PC-9 (cell line): ENCODE measurements around the gene PNPLA7. TPM values are rescaled to one million over a fixed set of nuclear protein-coding genes. Genes with fewer than 3 reads are reported as not detected.

ENCODE experiments used
- BruUV-seq: library from RNA; stranded (reverse); fragments of 400-500 nt; replicated peaks from 2 replicates; lab custom pipeline; 2021; lab: Mats Ljungman, UMichigan
- CTCF ChIA-PET: fragments of 300-600 bp; sonication (Branson Sonifier 250); formaldehyde crosslinking; loops from one replicate; lab custom pipeline; 2022; ENCODE audit warnings: antibody characterized with exemption; lab: Charles Lee
- POLR2A ChIA-PET: fragments of 300-600 bp; sonication (Branson Sonifier 250); formaldehyde crosslinking; loops from one replicate; lab custom pipeline; 2022; ENCODE audit warnings: antibody characterized with exemption; ENCODE audit not compliant: unreplicated experiment; lab: Charles Lee
- DNase-seq, 2 experiments: peaks; one replicate each; pipeline versions ENCODE4 v3.0.0 to v3.0.0-alpha.2; 2015 to 2022; ENCODE audit warnings: mixed read lengths in 1 of 2
- H2AFZ ChIP-seq: fragments of 200-600 bp; sonication (generic); 2 replicates; pipeline ENCODE4 v1.8.1; 2017; ENCODE audit warnings: antibody characterized with exemption
- H3F3A ChIP-seq: fragments of 200-600 bp; sonication (generic); 2 replicates; pipeline ENCODE4 v1.8.1; 2017; ENCODE audit warnings: antibody characterized with exemption, mild to moderate bottlenecking, low read depth; ENCODE audit not compliant: insufficient read depth
- H3K27ac ChIP-seq: fragments of 200-600 bp; sonication (generic); 2 replicates; pipeline ENCODE4 v1.6.1; 2016; ENCODE audit warnings: mixed run types
- H3K27me3 ChIP-seq: fragments of 200-600 bp; sonication (generic); 2 replicates; pipeline ENCODE4 v1.6.1; 2016; ENCODE audit warnings: low read depth, mixed run types; ENCODE audit not compliant: insufficient read depth
- H3K36me3 ChIP-seq: fragments of 200-600 bp; sonication (generic); 2 replicates; pipeline ENCODE4 v1.6.1; 2016; ENCODE audit warnings: low read depth, mixed run types
- H3K4me1 ChIP-seq: fragments of 200-600 bp; sonication (generic); replicated peaks from 2 replicates; pipeline ENCODE4 v1.6.1; 2016; ENCODE audit warnings: mixed run types; ENCODE audit not compliant: insufficient read depth
- H3K4me2 ChIP-seq: fragments of 200-600 bp; sonication (generic); 2 replicates; pipeline ENCODE4 v1.6.1; 2017; ENCODE audit warnings: mixed run types
- H3K4me3 ChIP-seq: fragments of 200-600 bp; sonication (generic); 2 replicates; pipeline ENCODE4 v1.6.1; 2016; ENCODE audit warnings: mixed run types
- H3K79me2 ChIP-seq: fragments of 200-600 bp; sonication (generic); 2 replicates; pipeline ENCODE4 v1.6.1; 2017; ENCODE audit warnings: low read depth, mixed run types
- H3K9me2 ChIP-seq: fragments of 200-600 bp; sonication (generic); 2 replicates; pipeline ENCODE4 v1.8.1; 2017; ENCODE audit warnings: mild to moderate bottlenecking; ENCODE audit not compliant: insufficient read depth
- H3K9me3 ChIP-seq: fragments of 200-600 bp; sonication (generic); 2 replicates; pipeline ENCODE4 v1.8.1; 2016; ENCODE audit warnings: low read depth; ENCODE audit not compliant: insufficient read depth
- H4K20me1 ChIP-seq: fragments of 200-600 bp; sonication (generic); 2 replicates; pipeline ENCODE4 v1.8.1; 2017; ENCODE audit not compliant: insufficient read depth
- EZH2 ChIP-seq: fragments of 200-600 bp; sonication (generic); IDR thresholded peaks from 2 replicates; pipeline ENCODE4 v1.8.0; 2017; ENCODE audit warnings: antibody characterized with exemption, low read depth
- intact Hi-C: fragments of 100-400 bp; cut with micrococcal nuclease; formaldehyde crosslinking; loops from one replicate; pipeline ENCODE4 v1.10.0; 2022; ENCODE audit not compliant: unreplicated experiment
- total RNA-seq: library from RNA; stranded (reverse); gene quantifications from 2 replicates; pipeline ENCODE4 v1.2.3, GENCODE V29; 2021
- TF ChIP-seq, protein P1 (sequence below): fragments of 200-600 bp; sonication (generic); conservative IDR thresholded peaks from 2 replicates; pipeline ENCODE4 v1.6.1; 2017; ENCODE audit warnings: mixed run types, antibody characterized with exemption, mild to moderate bottlenecking, moderate library complexity

The PNPLA7 gene
- total RNA-seq, 1 experiment from 2014 or later: 1.9 TPM

DNA sequence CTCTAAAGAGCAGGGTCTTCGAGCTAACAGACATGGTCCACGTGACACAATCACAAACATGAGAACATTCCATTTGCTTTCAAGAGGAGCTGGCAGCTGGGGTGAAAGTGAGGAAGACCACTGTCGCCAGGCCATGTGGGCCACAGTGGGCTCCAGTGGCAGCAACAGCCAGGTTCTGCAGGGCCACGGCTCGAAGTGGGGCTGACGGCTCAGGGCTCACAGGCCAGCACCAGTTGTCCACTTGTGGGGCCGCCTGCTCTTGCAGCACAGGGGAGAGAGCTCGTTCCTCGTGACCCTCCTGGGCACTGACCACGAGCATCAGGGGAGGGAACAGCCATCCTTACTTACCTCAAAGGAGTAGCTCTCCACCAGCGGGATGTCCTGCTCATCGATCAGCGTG, 38.1 kb upstream of the PNPLA7 start:
- no TSS peak for BruUV-seq
- H3K27ac ChIP-seq: no peak overlapping the region
- peaks cover 12% of the 10 kb centered on the region for H4K20me1 ChIP-seq
- no peak for TF ChIP-seq EZH2
- TF ChIP-seq, protein P1, sequence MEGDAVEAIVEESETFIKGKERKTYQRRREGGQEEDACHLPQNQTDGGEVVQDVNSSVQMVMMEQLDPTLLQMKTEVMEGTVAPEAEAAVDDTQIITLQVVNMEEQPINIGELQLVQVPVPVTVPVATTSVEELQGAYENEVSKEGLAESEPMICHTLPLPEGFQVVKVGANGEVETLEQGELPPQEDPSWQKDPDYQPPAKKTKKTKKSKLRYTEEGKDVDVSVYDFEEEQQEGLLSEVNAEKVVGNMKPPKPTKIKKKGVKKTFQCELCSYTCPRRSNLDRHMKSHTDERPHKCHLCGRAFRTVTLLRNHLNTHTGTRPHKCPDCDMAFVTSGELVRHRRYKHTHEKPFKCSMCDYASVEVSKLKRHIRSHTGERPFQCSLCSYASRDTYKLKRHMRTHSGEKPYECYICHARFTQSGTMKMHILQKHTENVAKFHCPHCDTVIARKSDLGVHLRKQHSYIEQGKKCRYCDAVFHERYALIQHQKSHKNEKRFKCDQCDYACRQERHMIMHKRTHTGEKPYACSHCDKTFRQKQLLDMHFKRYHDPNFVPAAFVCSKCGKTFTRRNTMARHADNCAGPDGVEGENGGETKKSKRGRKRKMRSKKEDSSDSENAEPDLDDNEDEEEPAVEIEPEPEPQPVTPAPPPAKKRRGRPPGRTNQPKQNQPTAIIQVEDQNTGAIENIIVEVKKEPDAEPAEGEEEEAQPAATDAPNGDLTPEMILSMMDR: no peak
- peaks cover 18% of the 10 kb centered on the region for H3K79me2 ChIP-seq
- H3K4me1 ChIP-seq: peaks cover 13% of the 10 kb centered on the region
- ChIA-PET CTCF (interaction anchor here (0.8 kb wide), 1 partner anchor 30 kb away, joined by 3 read pairs; the partner anchor contains the start of gene EHMT1), POLR2A (interaction anchor here (0.5 to 0.6 kb wide), 3 partner anchors 19 to 365 kb away, joined by 3 to 17 read pairs (median 3); partner anchors contain the start of gene NRARP)
- peaks cover 8% of the 10 kb centered on the region; the same call in 1 of the 2 replicates for H3K36me3 ChIP-seq
- no peak overlapping the region for H3K4me3 ChIP-seq
- H3K9me2 ChIP-seq: no peaks in the 10 kb centered on the region
- intact Hi-C loops: no loop called here
- peak overlapping the region; percentile 91 for H3K4me2 ChIP-seq
- H3K9me3 ChIP-seq: no peaks in the 10 kb centered on the region
- H3K27me3 ChIP-seq: no peaks in the 10 kb centered on the region
- H2AFZ ChIP-seq: no peak overlapping the region
- DNase-seq: no peak
- H3F3A ChIP-seq: peaks cover 6% of the 10 kb centered on the region; the same call in 1 of the 2 replicates

DNA sequence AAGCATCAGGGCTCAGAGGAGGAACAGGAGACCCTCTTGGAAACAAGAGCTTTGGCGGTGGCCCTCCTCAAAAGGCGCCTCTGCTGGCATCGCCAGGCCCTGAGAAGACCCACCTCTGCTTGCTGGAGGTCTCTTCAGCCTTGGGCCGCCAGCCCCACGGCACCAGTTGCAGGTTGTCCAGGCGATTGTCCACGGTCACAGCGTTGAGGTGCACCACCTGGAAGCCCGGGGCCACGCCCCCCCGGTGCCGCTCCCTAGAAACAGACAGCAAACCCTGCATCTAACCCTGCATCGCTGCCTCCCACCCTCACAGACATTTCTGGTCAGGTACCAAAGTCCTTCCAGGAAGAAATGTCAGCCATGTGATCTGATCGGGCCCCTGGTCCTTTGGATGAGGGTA, 36.7 kb upstream of the PNPLA7 start:
- Histone ChIP-seq H3K4me3 (no peak overlapping the region), H3K4me1 (peaks cover 13% of the 10 kb centered on the region), H4K20me1 (peaks cover 12% of the 10 kb centered on the region), H3K79me2 (peaks cover 18% of the 10 kb centered on the region), H3K9me2 (no peaks in the 10 kb centered on the region), H3K27ac (no peak overlapping the region), H3F3A (peaks cover 17% of the 10 kb centered on the region; the same call in 1 of the 2 replicates), H2AFZ (no peak overlapping the region), H3K36me3 (peaks cover 11% of the 10 kb centered on the region; the same call in 1 of the 2 replicates), H3K4me2 (no peak overlapping the region), H3K9me3 (no peaks in the 10 kb centered on the region), H3K27me3 (no peaks in the 10 kb centered on the region)
- BruUV-seq: no TSS peak
- TF ChIP-seq, protein P1: no peak
- TF ChIP-seq EZH2: no peak
- intact Hi-C loops: no loop called here
- no peak for DNase-seq
- ChIA-PET POLR2A (no interaction called here), CTCF (interaction anchor here (0.6 kb wide), 1 partner anchor 904 kb away, joined by 4 read pairs; no protein-coding TSS in a partner anchor)

DNA sequence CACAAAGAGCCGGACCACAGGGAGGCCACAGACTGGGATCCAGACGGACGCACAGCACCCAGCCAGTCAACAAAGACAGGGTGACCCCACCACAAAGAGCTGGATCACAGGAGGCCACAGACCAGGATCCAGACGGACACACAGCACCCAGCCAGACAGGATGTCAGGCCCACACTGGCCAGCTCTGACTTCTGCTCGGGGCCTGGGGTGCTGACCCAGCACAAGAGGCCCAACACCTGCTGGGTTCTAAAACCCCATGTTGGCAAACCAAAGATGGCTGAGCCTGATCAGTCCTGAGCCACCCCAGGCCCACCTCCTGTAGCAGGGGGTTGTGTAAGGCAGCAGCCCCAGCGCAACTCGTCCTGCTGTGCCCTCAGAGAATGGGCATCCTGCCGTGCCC, 33.8 kb upstream of the PNPLA7 start:
- intact Hi-C loops: loop anchor here (2.0 kb wide), 1 partner anchor 89 kb away; no protein-coding TSS in a partner anchor

More for the DNA sequence above, 33.8 kb upstream of the PNPLA7 start:
- Histone ChIP-seq H3K4me2 (no peak overlapping the region), H3K27me3 (no peaks in the 10 kb centered on the region), H3K79me2 (peaks cover 10% of the 10 kb centered on the region), H2AFZ (no peak overlapping the region), H3K9me3 (no peaks in the 10 kb centered on the region), H3F3A (peaks cover 23% of the 10 kb centered on the region; the same call in 1 of the 2 replicates), H3K36me3 (peaks cover 12% of the 10 kb centered on the region; the same call in 1 of the 2 replicates), H3K4me3 (no peak overlapping the region), H4K20me1 (peaks cover 6% of the 10 kb centered on the region; the same call in 1 of the 2 replicates), H3K9me2 (no peaks in the 10 kb centered on the region), H3K27ac (no peak overlapping the region), H3K4me1 (peaks cover 7% of the 10 kb centered on the region)
- ChIA-PET CTCF (interaction anchor here (0.5 kb wide), 1 partner anchor 161 kb away, joined by 9 read pairs; the partner anchor contains the start of genes EXD3 and NOXA1), POLR2A (no interaction called here)
- BruUV-seq: no TSS peak
- DNase-seq: no peak
- TF ChIP-seq, protein P1: no peak
- TF ChIP-seq EZH2: no peak
